Measurements from ENCODE around the gene NTM.
A peak's percentile ranks its signal among the peaks of the same experiment; 100 is the strongest.

Gene NTM

DNA sequence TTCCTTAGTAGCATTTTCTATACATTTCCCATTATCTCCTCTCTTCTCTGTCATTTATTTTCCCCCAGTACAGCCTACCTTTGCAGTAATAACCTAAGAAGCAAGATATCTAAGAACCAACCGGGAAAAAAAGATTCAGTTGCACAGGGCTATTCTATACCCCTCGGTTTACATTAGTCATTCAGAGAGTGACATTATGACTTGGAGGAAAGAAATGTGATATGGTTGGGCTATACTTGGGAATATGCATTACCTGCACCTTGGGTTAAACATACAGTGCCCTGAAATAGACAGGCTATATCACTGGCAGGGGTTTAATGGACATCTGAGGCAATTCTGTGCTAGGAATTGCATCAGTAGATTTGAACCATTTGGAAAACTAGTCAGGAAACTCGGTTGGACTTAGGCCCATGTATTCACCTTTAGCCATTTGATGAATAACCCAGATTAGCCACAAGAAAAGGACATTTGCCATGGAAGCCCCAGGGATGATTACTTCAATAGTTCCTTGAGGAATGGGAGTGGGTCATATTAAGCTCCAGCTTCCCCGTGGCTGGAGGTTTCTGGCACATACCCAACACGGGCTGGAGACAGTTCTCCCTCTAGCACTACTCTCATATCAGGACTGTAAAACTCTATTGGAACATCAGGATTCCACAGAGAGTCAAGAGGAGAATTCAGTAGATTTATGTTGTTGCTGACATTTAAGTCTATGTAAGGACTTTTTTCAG lies 973.2 kb downstream of the NTM start:
- no peak overlapping the region for H3K4me3 ChIP-seq (ENCODE audit: low read length)
- H3K23ac ChIP-seq (ENCODE audit: low read length): no peak overlapping the region
- WGBS (ENCODE audit: extremely low coverage, insufficient coverage, low lambda C conversion rate): no CpG with 5 or more reads among the region's 5 CpGs
- H4K8ac ChIP-seq (ENCODE audit: low read depth, low read length): no peak overlapping the region
- H2BK15ac ChIP-seq (replicated peaks; ENCODE audit: low read depth): no peak overlapping the region
- H2AK5ac ChIP-seq (ENCODE audit: low read length): no peak overlapping the region
- no peak for DNase-seq
- H3K36me3 ChIP-seq (ENCODE audit: control insufficient read depth, insufficient read depth, low read length): no peaks in the 10 kb centered on the region
- no peak overlapping the region for H3K18ac ChIP-seq (ENCODE audit: low read length)
- no peak overlapping the region for H3K4me2 ChIP-seq (ENCODE audit: low read length)
- no peaks in the 10 kb centered on the region for H3K27me3 ChIP-seq (ENCODE audit: insufficient read depth, low read length, poor library complexity)
- no peak overlapping the region for H2BK120ac ChIP-seq (ENCODE audit: low read depth, low read length)
- H3K9ac ChIP-seq (ENCODE audit: low read length): no peak overlapping the region
- H3K56ac ChIP-seq (ENCODE audit: low read length): no peak overlapping the region
- H3K4ac ChIP-seq (ENCODE audit: low read depth, low read length): no peak overlapping the region
- no peak overlapping the region for H3K27ac ChIP-seq (ENCODE audit: low read depth, low read length)
- H4K5ac ChIP-seq (ENCODE audit: low read length): no peak overlapping the region
- H2BK5ac ChIP-seq (ENCODE audit: low read length): no peak overlapping the region
- H3K79me1 ChIP-seq (ENCODE audit: low read length): no peaks in the 10 kb centered on the region
- peaks cover 6% of the 10 kb centered on the region for H3K4me1 ChIP-seq (ENCODE audit: control insufficient read depth, low read depth, low read length)
- H3K79me2 ChIP-seq (ENCODE audit: control insufficient read depth, insufficient read depth, low read length): no peaks in the 10 kb centered on the region

DNA sequence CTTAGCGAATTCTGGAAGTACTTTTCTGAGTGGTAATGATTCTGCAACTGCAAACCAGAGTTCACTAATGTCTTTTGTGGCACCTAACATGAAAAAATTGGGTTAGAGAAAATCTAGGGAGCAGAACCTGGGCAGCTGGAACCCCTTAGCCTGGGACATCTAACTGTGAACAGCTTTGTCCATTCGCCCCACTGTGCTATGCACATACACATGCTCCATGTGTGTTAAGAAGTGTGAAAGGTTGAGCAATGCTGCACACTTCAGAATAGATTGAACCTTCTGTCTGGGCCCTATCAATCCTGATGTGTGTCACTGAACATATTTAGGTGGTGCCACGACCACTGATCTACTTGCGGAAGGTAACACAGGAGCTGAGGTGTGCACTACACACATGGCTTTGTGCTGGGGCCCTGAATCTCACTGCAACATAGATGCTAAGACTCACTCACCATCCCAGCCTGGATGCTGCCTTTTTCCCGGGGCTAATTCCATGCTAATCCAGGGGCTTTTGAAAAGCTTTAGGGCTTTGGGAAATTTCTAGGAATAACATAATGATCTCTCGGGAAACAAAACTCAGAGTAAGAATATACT lies 976.2 kb downstream of the NTM start:
- no peak overlapping the region for H4K5ac ChIP-seq (ENCODE audit: low read length)
- no peak overlapping the region for H2BK120ac ChIP-seq (ENCODE audit: low read depth, low read length)
- no peaks in the 10 kb centered on the region for H3K36me3 ChIP-seq (ENCODE audit: control insufficient read depth, insufficient read depth, low read length)
- no peak overlapping the region for H3K4ac ChIP-seq (ENCODE audit: low read depth, low read length)
- no peaks in the 10 kb centered on the region for H3K79me2 ChIP-seq (ENCODE audit: control insufficient read depth, insufficient read depth, low read length)
- H4K8ac ChIP-seq (ENCODE audit: low read depth, low read length): no peak overlapping the region
- no peak overlapping the region for H2AK5ac ChIP-seq (ENCODE audit: low read length)
- no peak overlapping the region for H2BK5ac ChIP-seq (ENCODE audit: low read length)
- H3K23ac ChIP-seq (ENCODE audit: low read length): no peak overlapping the region
- H3K79me1 ChIP-seq (ENCODE audit: low read length): no peaks in the 10 kb centered on the region
- H3K4me3 ChIP-seq (ENCODE audit: low read length): no peak overlapping the region
- no peak overlapping the region for H2BK15ac ChIP-seq (replicated peaks; ENCODE audit: low read depth)
- no peaks in the 10 kb centered on the region for H3K27me3 ChIP-seq (ENCODE audit: insufficient read depth, low read length, poor library complexity)
- no peak overlapping the region for H3K56ac ChIP-seq (ENCODE audit: low read length)
- H3K4me2 ChIP-seq (ENCODE audit: low read length): no peak overlapping the region
- no peak overlapping the region for H3K18ac ChIP-seq (ENCODE audit: low read length)
- no peak for DNase-seq
- no peak overlapping the region for H3K9ac ChIP-seq (ENCODE audit: low read length)
- H3K27ac ChIP-seq (ENCODE audit: low read depth, low read length): no peak overlapping the region
- peaks cover 6% of the 10 kb centered on the region for H3K4me1 ChIP-seq (ENCODE audit: control insufficient read depth, low read depth, low read length)
- no CpG with 5 or more reads among the region's 6 CpGs for WGBS (ENCODE audit: extremely low coverage, insufficient coverage, low lambda C conversion rate)

DNA sequence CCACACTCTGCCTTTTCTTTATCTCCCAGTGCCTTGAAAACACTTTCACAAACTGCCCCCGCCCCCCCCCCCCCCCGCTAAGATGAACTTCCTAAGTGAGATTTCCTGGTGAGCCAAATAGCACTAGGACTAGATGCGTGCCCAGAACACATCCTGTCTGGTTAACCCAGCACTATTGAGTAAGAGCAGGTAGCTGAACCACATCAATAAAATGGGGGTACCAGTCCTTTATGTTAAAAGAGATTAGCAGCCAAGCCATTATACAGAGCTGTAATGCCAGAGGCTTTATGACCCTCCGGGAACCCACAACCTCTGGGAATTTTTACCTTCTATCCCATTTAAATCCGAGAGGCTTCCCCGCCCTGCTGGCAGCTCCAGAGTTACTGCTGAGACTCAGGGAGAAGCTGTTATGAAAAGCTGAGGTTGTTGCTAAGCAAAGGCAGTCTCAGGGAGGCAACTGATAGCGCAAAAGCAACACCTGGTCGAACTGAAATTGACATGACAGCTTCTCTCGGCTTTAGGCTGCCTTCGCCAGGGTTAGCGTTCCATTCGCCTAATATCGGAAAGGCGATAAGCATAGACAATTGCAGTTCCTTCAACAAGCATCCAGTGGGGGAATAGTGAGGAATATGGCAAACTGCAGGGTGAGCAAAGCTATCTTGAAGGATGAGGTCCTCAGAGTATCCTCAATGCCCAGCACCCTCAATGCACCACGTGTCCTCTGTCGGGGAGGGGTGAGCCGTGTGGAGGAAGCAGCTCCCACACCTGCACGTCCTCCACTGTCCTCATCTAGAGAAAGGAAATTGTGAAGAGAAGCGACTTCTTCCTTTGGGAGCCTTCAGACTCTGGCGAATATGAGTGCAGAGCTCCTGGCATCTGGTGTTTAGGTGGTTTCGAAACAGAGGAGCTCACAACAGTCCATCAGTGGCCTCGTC lies 977.0 kb downstream of the NTM start:
- H4K5ac ChIP-seq (ENCODE audit: low read length): no peak overlapping the region
- H3K18ac ChIP-seq (ENCODE audit: low read length): no peak overlapping the region
- H3K4me1 ChIP-seq (ENCODE audit: control insufficient read depth, low read depth, low read length): peaks cover 6% of the 10 kb centered on the region
- H3K9ac ChIP-seq (ENCODE audit: low read length): no peak overlapping the region
- no peak overlapping the region for H3K23ac ChIP-seq (ENCODE audit: low read length)
- H3K4ac ChIP-seq (ENCODE audit: low read depth, low read length): no peak overlapping the region
- no peak overlapping the region for H2BK120ac ChIP-seq (ENCODE audit: low read depth, low read length)
- H3K4me2 ChIP-seq (ENCODE audit: low read length): no peak overlapping the region
- DNase-seq: peak; percentile 82
- no peak overlapping the region for H3K4me3 ChIP-seq (ENCODE audit: low read length)
- no CpG with 5 or more reads among the region's 22 CpGs for WGBS (ENCODE audit: extremely low coverage, insufficient coverage, low lambda C conversion rate)
- no peak overlapping the region for H3K27ac ChIP-seq (ENCODE audit: low read depth, low read length)
- no peaks in the 10 kb centered on the region for H3K79me2 ChIP-seq (ENCODE audit: control insufficient read depth, insufficient read depth, low read length)
- H3K56ac ChIP-seq (ENCODE audit: low read length): no peak overlapping the region
- H4K8ac ChIP-seq (ENCODE audit: low read depth, low read length): no peak overlapping the region
- H2AK5ac ChIP-seq (ENCODE audit: low read length): no peak overlapping the region
- no peaks in the 10 kb centered on the region for H3K36me3 ChIP-seq (ENCODE audit: control insufficient read depth, insufficient read depth, low read length)
- H2BK5ac ChIP-seq (ENCODE audit: low read length): no peak overlapping the region
- no peak overlapping the region for H2BK15ac ChIP-seq (replicated peaks; ENCODE audit: low read depth)
- no peaks in the 10 kb centered on the region for H3K79me1 ChIP-seq (ENCODE audit: low read length)
- H3K27me3 ChIP-seq (ENCODE audit: insufficient read depth, low read length, poor library complexity): no peaks in the 10 kb centered on the region

DNA sequence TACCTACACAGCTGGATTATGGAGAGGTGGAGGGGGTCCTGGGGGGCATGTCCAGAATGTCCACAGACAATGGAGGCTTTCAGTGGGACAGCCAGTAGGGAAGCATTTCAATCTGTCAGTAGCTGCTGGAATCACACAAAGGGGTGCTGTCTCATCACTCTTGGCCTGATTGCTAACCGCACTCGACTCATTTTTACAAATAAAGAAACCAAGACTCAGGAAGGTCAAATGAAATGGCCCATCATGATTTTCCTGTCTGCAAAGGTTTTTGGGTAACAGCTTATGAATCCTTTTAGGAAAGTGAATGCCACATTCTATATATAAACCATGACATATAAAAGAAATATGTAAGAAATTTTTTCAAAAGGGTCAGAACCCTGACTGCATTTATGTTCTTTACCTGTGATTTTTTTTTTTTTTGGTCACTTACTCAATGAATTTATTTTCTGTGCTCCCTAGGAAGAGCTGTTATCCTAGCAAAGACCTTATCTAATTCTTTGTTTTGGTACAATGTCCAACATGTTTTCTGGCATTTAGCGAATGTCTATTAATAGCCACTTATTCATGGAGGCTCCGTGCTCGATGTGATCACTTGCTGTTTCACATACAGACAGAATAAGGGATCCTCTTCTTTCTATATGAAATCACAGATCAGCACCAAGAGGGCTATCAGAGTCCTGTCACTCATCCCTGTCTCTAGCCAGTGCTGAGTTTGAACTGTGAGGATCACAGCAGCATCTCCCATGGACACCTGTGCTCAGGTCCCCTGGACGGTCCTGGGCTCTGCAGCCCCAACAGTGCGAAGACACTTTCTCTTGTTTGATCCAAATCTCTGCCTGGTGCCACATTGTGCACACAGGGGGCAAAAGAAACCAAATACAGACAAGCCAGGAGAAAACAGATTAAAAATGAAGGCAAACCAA lies 979.7 kb downstream of the NTM start:
- Histone ChIP-seq H3K4me2 (ENCODE audit: low read length) (no peak overlapping the region), H3K4me3 (ENCODE audit: low read length) (no peak overlapping the region), H3K9ac (ENCODE audit: low read length) (no peak overlapping the region), H3K79me2 (ENCODE audit: control insufficient read depth, insufficient read depth, low read length) (no peaks in the 10 kb centered on the region), H2BK15ac (replicated peaks; ENCODE audit: low read depth) (no peak overlapping the region), H3K18ac (ENCODE audit: low read length) (no peak overlapping the region), H3K79me1 (ENCODE audit: low read length) (no peaks in the 10 kb centered on the region), H3K27me3 (ENCODE audit: insufficient read depth, low read length, poor library complexity) (no peaks in the 10 kb centered on the region), H4K5ac (ENCODE audit: low read length) (no peak overlapping the region), H2AK5ac (ENCODE audit: low read length) (no peak overlapping the region), H3K27ac (ENCODE audit: low read depth, low read length) (no peak overlapping the region), H2BK5ac (ENCODE audit: low read length) (no peak overlapping the region), H3K23ac (ENCODE audit: low read length) (no peak overlapping the region), H2BK120ac (ENCODE audit: low read depth, low read length) (no peak overlapping the region), H3K36me3 (ENCODE audit: control insufficient read depth, insufficient read depth, low read length) (no peaks in the 10 kb centered on the region), H4K8ac (ENCODE audit: low read depth, low read length) (no peak overlapping the region), H3K4ac (ENCODE audit: low read depth, low read length) (no peak overlapping the region), H3K56ac (ENCODE audit: low read length) (no peak overlapping the region), H3K4me1 (ENCODE audit: control insufficient read depth, low read depth, low read length) (peaks cover 6% of the 10 kb centered on the region)
- DNase-seq: no peak
- no CpG with 5 or more reads among the region's 7 CpGs for whole genome bisulfite sequencing (ENCODE audit: extremely low coverage, insufficient coverage, low lambda C conversion rate)

DNA sequence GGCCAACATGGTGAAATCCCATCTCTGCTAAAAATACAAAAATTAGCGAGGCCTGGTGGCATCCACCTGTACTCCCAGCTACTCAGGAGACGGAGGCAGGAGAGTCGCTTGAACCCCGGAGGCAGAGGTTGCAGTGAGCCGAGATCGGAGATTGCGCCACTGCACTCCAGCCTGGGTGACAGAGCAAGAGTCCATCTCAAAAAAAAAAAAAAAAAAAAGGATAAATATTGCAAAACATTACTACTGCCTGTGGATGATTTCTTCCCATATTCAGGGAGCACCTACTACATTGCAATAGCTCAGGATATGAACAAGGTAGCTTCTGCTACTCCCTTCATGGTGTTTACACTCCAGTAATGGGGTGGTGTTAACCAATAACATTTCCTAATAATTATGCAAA lies 980.6 kb downstream of the NTM start:
- H4K5ac ChIP-seq (ENCODE audit: low read length): no peak overlapping the region
- H3K9ac ChIP-seq (ENCODE audit: low read length): no peak overlapping the region
- no peak overlapping the region for H3K4me2 ChIP-seq (ENCODE audit: low read length)
- no peak overlapping the region for H3K27ac ChIP-seq (ENCODE audit: low read depth, low read length)
- no peak for DNase-seq
- no peaks in the 10 kb centered on the region for H3K36me3 ChIP-seq (ENCODE audit: control insufficient read depth, insufficient read depth, low read length)
- H3K18ac ChIP-seq (ENCODE audit: low read length): no peak overlapping the region
- no CpG with 5 or more reads among the region's 7 CpGs for WGBS (ENCODE audit: extremely low coverage, insufficient coverage, low lambda C conversion rate)
- H2BK15ac ChIP-seq (replicated peaks; ENCODE audit: low read depth): no peak overlapping the region
- peaks cover 6% of the 10 kb centered on the region for H3K4me1 ChIP-seq (ENCODE audit: control insufficient read depth, low read depth, low read length)
- no peak overlapping the region for H3K4ac ChIP-seq (ENCODE audit: low read depth, low read length)
- H3K23ac ChIP-seq (ENCODE audit: low read length): no peak overlapping the region
- no peak overlapping the region for H3K4me3 ChIP-seq (ENCODE audit: low read length)
- H3K27me3 ChIP-seq (ENCODE audit: insufficient read depth, low read length, poor library complexity): no peaks in the 10 kb centered on the region
- no peak overlapping the region for H2BK5ac ChIP-seq (ENCODE audit: low read length)
- no peak overlapping the region for H2BK120ac ChIP-seq (ENCODE audit: low read depth, low read length)
- no peaks in the 10 kb centered on the region for H3K79me1 ChIP-seq (ENCODE audit: low read length)
- H3K79me2 ChIP-seq (ENCODE audit: control insufficient read depth, insufficient read depth, low read length): no peaks in the 10 kb centered on the region
- no peak overlapping the region for H2AK5ac ChIP-seq (ENCODE audit: low read length)
- no peak overlapping the region for H4K8ac ChIP-seq (ENCODE audit: low read depth, low read length)
- no peak overlapping the region for H3K56ac ChIP-seq (ENCODE audit: low read length)

Data from mesendoderm (in vitro differentiated cells).